K562 (cell line): ENCODE measurements around the gene HSBP1L1. TPM values are rescaled to one million over a fixed set of nuclear protein-coding genes. Genes with fewer than 3 reads are reported as not detected.
A peak's percentile ranks its signal among the peaks of the same experiment; 100 is the strongest.

ENCODE experiments used
- ATAC-seq: fragments of 200-7000 bp; cut with Tn5 transposase; 3 replicates; pipeline ENCODE4 v1.9.1; 2020; ENCODE audit warnings: moderate library complexity
- BruUV-seq: library from RNA; stranded (reverse); fragments of 400-500 nt; replicated peaks from 2 replicates; lab custom pipeline; 2021; lab: Mats Ljungman, UMichigan
- CTCF ChIA-PET: fragments of 300-600 bp; formaldehyde crosslinking; extraction: SDS; loops from one replicate; lab custom pipeline; 2021; ENCODE audit warnings: low intra/inter-chr PET ratio; lab: Yijun Ruan, JAX
- POLR2A ChIA-PET: fragments of 300-600, 350-650 bp; sonication (Branson Sonifier 250); formaldehyde crosslinking; extraction: SDS; loops from one replicate; lab custom pipeline; 2021; ENCODE audit warnings: antibody characterized with exemption, inconsistent platforms; lab: Yijun Ruan, JAX
- DNase-seq, 4 experiments: peaks; one replicate each; pipeline versions ENCODE4 v3.0.0 to v3.0.0-alpha.2; 2011 to 2018; ENCODE audit warnings: low spot score in 3 of 4, mixed read lengths in 3 of 4; ENCODE audit errors: extremely low read depth in 1 of 4
- FAIRE-seq: peaks from 2 replicates; lab custom pipeline; 2011; peaks lifted over from hg19 to GRCh38; lab: Jason Lieb, UNC
- H2AFZ ChIP-seq: 2 replicates; pipeline ENCODE4 v1.6.0; 2011; ENCODE audit warnings: low read depth, low read length, control low read depth, inconsistent platforms
- H3K27ac ChIP-seq: fragments of 200-600 bp; 3 replicates; pipeline ENCODE4 v1.8.0; 2011; ENCODE audit warnings: low read depth, mild to moderate bottlenecking, control low read depth, inconsistent platforms, low read length, moderate library complexity, mixed read lengths; ENCODE audit errors: extremely low read depth
- H3K27me3 ChIP-seq, 2 experiments: fragments of 300-600 bp in 1 of 2; 2 replicates in 1 of 2; 3 replicates in 1 of 2; pipeline versions ENCODE4 v1.6.0 to v1.8.0; 2011; ENCODE audit warnings: inconsistent platforms in 2 of 2, low read length in 2 of 2, mild to moderate bottlenecking in 1 of 2, mixed read lengths in 1 of 2, moderate library complexity in 1 of 2; ENCODE audit not compliant: control insufficient read depth in 2 of 2, insufficient read depth in 2 of 2
- H3K36me3 ChIP-seq: fragments of 300-600 bp; 3 replicates; pipeline ENCODE4 v1.8.0; 2011; ENCODE audit warnings: mild to moderate bottlenecking, low read length, inconsistent platforms; ENCODE audit not compliant: control insufficient read depth, insufficient read depth
- H3K4me1 ChIP-seq, 2 experiments: fragments of 200-600 bp in 1 of 2; replicated peaks in 1 of 2; 2 replicates in 1 of 2; 3 replicates in 1 of 2; pipeline versions ENCODE4 v1.5.1 to v1.8.0; 2011; ENCODE audit warnings: inconsistent platforms in 2 of 2, low read length in 2 of 2, mild to moderate bottlenecking in 1 of 2, mixed read lengths in 1 of 2, moderate library complexity in 1 of 2; ENCODE audit not compliant: control insufficient read depth in 2 of 2, insufficient read depth in 2 of 2
- H3K4me2 ChIP-seq: 2 replicates; pipeline ENCODE4 v1.6.1; 2011; ENCODE audit warnings: low read length, control low read depth, inconsistent platforms, mixed read lengths; ENCODE audit not compliant: insufficient read depth
- H3K4me3 ChIP-seq: fragments of 200-600 bp; sonication (generic), shearing (Covaris generic); 2 replicates; pipeline ENCODE4 v1.5.1; 2016; ENCODE audit warnings: control low read depth, inconsistent platforms
- H3K79me2 ChIP-seq: fragments of 200-600 bp; 3 replicates; pipeline ENCODE4 v1.8.0; 2011; ENCODE audit warnings: low read length, inconsistent platforms; ENCODE audit not compliant: control insufficient read depth, insufficient read depth
- H3K9ac ChIP-seq, 2 experiments: 2 replicates each; pipeline versions ENCODE4 v1.6.0 to v1.6.1; 2011; ENCODE audit warnings: low read depth in 2 of 2, low read length in 2 of 2, control low read depth in 1 of 2, inconsistent platforms in 1 of 2, mild to moderate bottlenecking in 1 of 2, mixed read lengths in 1 of 2; ENCODE audit not compliant: insufficient read depth in 1 of 2
- H3K9me1 ChIP-seq: one replicate; pipeline ENCODE4 v1.6.0; 2011; ENCODE audit warnings: inconsistent platforms, mild to moderate bottlenecking, low read length, moderate library complexity; ENCODE audit not compliant: control insufficient read depth, insufficient read depth
- H3K9me3 ChIP-seq: replicated peaks from 2 replicates; pipeline ENCODE4 v1.5.1; 2011; ENCODE audit warnings: low read depth, low read length, inconsistent platforms; ENCODE audit not compliant: control insufficient read depth, insufficient read depth
- H4K20me1 ChIP-seq: replicated peaks from 2 replicates; pipeline ENCODE4 v1.6.1; 2011; ENCODE audit warnings: low read length, inconsistent platforms, mixed read lengths; ENCODE audit not compliant: control insufficient read depth, insufficient read depth
- ARID1B ChIP-seq: fragments of 450-650 bp; IDR thresholded peaks from 2 replicates; pipeline ENCODE4 v1.6.1; 2016; ENCODE audit warnings: antibody characterized with exemption, mild to moderate bottlenecking, inconsistent platforms
- ARID2 ChIP-seq: fragments of 450-650 bp; IDR thresholded peaks from 2 replicates; pipeline ENCODE4 v1.6.1; 2017; ENCODE audit warnings: antibody characterized with exemption, mild to moderate bottlenecking
- CREBBP ChIP-seq: IDR thresholded peaks from one replicate; pipeline ENCODE4 v1.6.1; 2012; ENCODE audit warnings: low read depth, mild to moderate bottlenecking, control low read depth, inconsistent platforms, low read length
- HIVEP1 ChIP-seq: fragments of 250-450 bp; sonication (Bioruptor Pico); IDR thresholded peaks from 2 replicates; pipeline ENCODE4 v1.4.0; 2020; ENCODE audit warnings: mild to moderate bottlenecking
- PKNOX1 ChIP-seq: fragments of 450-650 bp; IDR thresholded peaks from 2 replicates; pipeline ENCODE4 v1.6.1; 2016
- ZNF354B ChIP-seq: fragments of 250-450 bp; sonication (Bioruptor Pico); IDR thresholded peaks from 2 replicates; pipeline ENCODE4 v1.4.0; 2020
- ZNF398 ChIP-seq: fragments of 250-450 bp; sonication (Bioruptor Pico); IDR thresholded peaks from 2 replicates; pipeline ENCODE4 v1.8.0; 2021; ENCODE audit warnings: moderate library complexity, mild to moderate bottlenecking, inconsistent platforms
- ZNF655 ChIP-seq: fragments of 250-450 bp; sonication (Bioruptor Pico); IDR thresholded peaks from 2 replicates; pipeline ENCODE4 v1.5.0; 2021
- WGBS: fragments of 100-300 bp; shearing (Covaris generic); methylation state at CpG from one replicate; pipeline ENCODE4 v1.1.6; 2016; ENCODE audit warnings: low coverage, mixed read lengths; ENCODE audit not compliant: insufficient coverage; ENCODE audit errors: missing lambda C conversion rate; 5-methylcytosine and 5-hydroxymethylcytosine counted together
- in situ Hi-C: fragments of 300-500 bp; cut with MboI; formaldehyde crosslinking; loops from 4 replicates; pipeline ENCODE4 v1.15.0; 2018; ENCODE audit warnings: inconsistent platforms, mixed read lengths
- intact Hi-C: fragments of 100-400 bp; cut with micrococcal nuclease; formaldehyde crosslinking; loops from 2 replicates; pipeline ENCODE4 v1.14.2; 2022
- polyA plus RNA-seq, 8 experiments: library from polyadenylated mRNA; depleted of rRNA in 4 of 8; stranded (reverse) in 5 of 8; unstranded in 3 of 8; fragments of >200 nt; fragmentation: Nextera tagmentation in 2 of 8; fragmentation: Illumina TruSeq in 1 of 8; extraction: Ambion mirVana in 2 of 8; extraction: Trizol in 1 of 8; gene quantifications; 2 replicates each; pipeline versions ENCODE4 v1.2.1 to v1.2.3, GENCODE V29; 2011 to 2014; ENCODE audit warnings: inconsistent platforms in 1 of 8, missing spikeins in 1 of 8
- total RNA-seq, 7 experiments: library from RNA; depleted of rRNA in 6 of 7; stranded (reverse); fragments of >200 nt in 6 of 7; fragmentation: Illumina TruSeq in 2 of 7; extraction: Trizol in 2 of 7; gene quantifications; 2 replicates each; pipeline versions ENCODE4 v1.2.1 to v1.2.3, GENCODE V29; 2011 to 2021; ENCODE audit warnings: low replicate concordance in 1 of 7

HSBP1L1 gene
- total and polyA plus RNA-seq, 9 of the 15 experiments (the other 6 are each of a cell fraction or from before 2014, with no cell fraction given) = 0.24 to 0.36 TPM; not detected in 7

GRCh38 chr18:79986726-79987125 is 22.3 kb downstream of the HSBP1L1 start:
- FAIRE-seq (no peak), ATAC-seq (no peak), DNase-seq (peak in 1 of 4 experiments; percentile 19)
- H3K4me1 ChIP-seq = peaks cover 16 to 17% of the 10 kb centered on the region in 2 experiments; a peak in 4 of 5 replicates
- intact Hi-C loops (no loop called here), in situ Hi-C loops (no loop called here)
- peaks cover 78% of the 10 kb centered on the region for H3K79me2 ChIP-seq
- no peak overlapping the region for H2AFZ ChIP-seq
- TF ChIP-seq CREBBP (no peak), PKNOX1 (no peak), ARID1B (no peak), ZNF655 (no peak), ARID2 (no peak), ZNF398 (no peak), HIVEP1 (CRISPR knock-in tag) (no peak), ZNF354B (CRISPR knock-in tag) (no peak)
- 26% methylated on average over 7 of the region's 7 CpGs for whole genome bisulfite sequencing
- H3K4me3 ChIP-seq = peak overlapping the region; percentile 81
- H3K9me1 ChIP-seq = peaks cover 6% of the 10 kb centered on the region
- CTCF ChIA-PET = no interaction called here
- H3K9ac ChIP-seq = peak overlapping the region; percentile 84 to 91
- no TSS peak for BruUV-seq
- no peak overlapping the region; the same call in 2 of the 3 replicates for H3K27ac ChIP-seq
- H3K36me3 ChIP-seq = peaks cover 48% of the 10 kb centered on the region
- no peaks in the 10 kb centered on the region for H3K9me3 ChIP-seq
- no peaks in the 10 kb centered on the region for H3K27me3 ChIP-seq
- H4K20me1 ChIP-seq = peaks cover 17% of the 10 kb centered on the region
- H3K4me2 ChIP-seq = peak overlapping the region; percentile 90
- POLR2A ChIA-PET = no interaction called here
